ENCODE results near the gene HIVEP1. TPM values are rescaled to one million over a fixed set of nuclear protein-coding genes. Genes with fewer than 3 reads are reported as not detected.

The HIVEP1 gene
- total and polyA plus RNA-seq, 3 experiments from 2014 or later: 2.8 to 37.1 (median 33.5) TPM

DNA sequence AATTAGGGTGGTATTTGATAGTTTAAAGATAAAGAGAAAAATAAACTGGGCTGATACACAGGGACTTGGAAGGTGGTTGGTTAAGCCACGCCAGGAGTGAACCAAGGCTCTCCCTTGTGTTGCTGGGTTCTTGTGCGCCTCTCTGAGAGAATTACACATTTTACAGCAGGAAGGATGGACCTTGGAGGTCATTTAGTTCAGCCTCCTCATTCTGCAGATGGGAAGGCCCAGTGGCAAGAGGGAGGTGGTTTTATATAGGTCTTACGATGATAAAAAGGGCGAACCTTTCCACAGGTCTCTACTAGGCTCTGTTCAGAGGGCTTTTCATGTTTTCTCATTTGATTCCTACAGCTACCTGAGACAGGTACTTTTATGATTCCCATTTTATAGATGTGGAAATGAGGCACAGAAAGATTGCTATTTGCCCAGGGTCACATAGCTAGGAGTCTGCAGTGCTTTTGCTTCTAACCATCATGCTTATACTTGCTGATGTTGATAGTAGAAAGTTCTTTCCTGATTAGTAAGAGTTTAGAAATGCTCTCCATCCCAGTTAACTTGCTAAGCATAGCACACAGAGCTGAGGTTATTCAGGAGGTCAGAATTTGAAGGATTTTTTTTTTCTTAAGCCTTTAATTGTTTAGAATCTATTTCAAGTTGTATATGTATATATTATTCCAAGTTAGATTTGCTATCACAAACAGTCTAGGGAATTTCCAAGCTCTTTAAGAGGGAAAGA is 12.8 kb downstream of the HIVEP1 start:
- Histone ChIP-seq H3K27me3 (ENCODE audit: insufficient read depth, low read length, poor library complexity, severe bottlenecking) (no peaks in the 10 kb centered on the region), H3K27ac (ENCODE audit: low read depth, low read length) (no peak overlapping the region), H3K4me3 (ENCODE audit: low read length) (no peak overlapping the region), H3K4me1 (ENCODE audit: insufficient read depth, low read length) (peaks cover 31% of the 10 kb centered on the region), H3K36me3 (ENCODE audit: insufficient read depth, low read length) (no peaks in the 10 kb centered on the region), H3K9me3 (ENCODE audit: low read length) (no peaks in the 10 kb centered on the region)
- H3K27ac Mint-ChIP-seq: peak overlapping the region in 1 of 8 donors; percentile 6
- CTCF ChIA-PET: no interaction called here
- no peak overlapping the region for H3K4me3 Mint-ChIP-seq
- POLR2A ChIA-PET: no interaction called here
- no peak for DNase-seq
- H3K36me3 Mint-ChIP-seq: peaks cover 21 to 47% (median 27%) of the 10 kb centered on the region in 3 donors
- H3K4me1 Mint-ChIP-seq: peaks cover 31 to 66% (median 47%) of the 10 kb centered on the region in 3 donors
- H3K27me3 Mint-ChIP-seq: no peaks in the 10 kb centered on the region
- peaks cover 6 to 20% (median 8%) of the 10 kb centered on the region in 5 donors for H3K9me3 Mint-ChIP-seq

- H3K9me3 Mint-ChIP-seq: peaks cover 15 to 32% (median 19%) of the 10 kb centered on the region in 5 donors
- no peak overlapping the region for H3K4me3 Mint-ChIP-seq
- H3K4me1 Mint-ChIP-seq: peaks cover 32 to 61% (median 46%) of the 10 kb centered on the region in 3 donors
- no peak for DNase-seq
- Histone ChIP-seq H3K4me1 (ENCODE audit: insufficient read depth, low read length) (peaks cover 22% of the 10 kb centered on the region), H3K27me3 (ENCODE audit: insufficient read depth, low read length, poor library complexity, severe bottlenecking) (no peaks in the 10 kb centered on the region), H3K9me3 (ENCODE audit: low read length) (no peaks in the 10 kb centered on the region), H3K36me3 (ENCODE audit: insufficient read depth, low read length) (no peaks in the 10 kb centered on the region), H3K27ac (ENCODE audit: low read depth, low read length) (no peak overlapping the region), H3K4me3 (ENCODE audit: low read length) (no peak overlapping the region)
- H3K27me3 Mint-ChIP-seq: no peaks in the 10 kb centered on the region
- CTCF ChIA-PET: no interaction called here
- no peak overlapping the region for H3K27ac Mint-ChIP-seq
- POLR2A ChIA-PET: no interaction called here
- H3K36me3 Mint-ChIP-seq: peaks cover 19 to 53% (median 29%) of the 10 kb centered on the region in 3 donors
Measured at GRCh38 chr6:12026120-12026519, 14.0 kb downstream of the HIVEP1 start.

DNA sequence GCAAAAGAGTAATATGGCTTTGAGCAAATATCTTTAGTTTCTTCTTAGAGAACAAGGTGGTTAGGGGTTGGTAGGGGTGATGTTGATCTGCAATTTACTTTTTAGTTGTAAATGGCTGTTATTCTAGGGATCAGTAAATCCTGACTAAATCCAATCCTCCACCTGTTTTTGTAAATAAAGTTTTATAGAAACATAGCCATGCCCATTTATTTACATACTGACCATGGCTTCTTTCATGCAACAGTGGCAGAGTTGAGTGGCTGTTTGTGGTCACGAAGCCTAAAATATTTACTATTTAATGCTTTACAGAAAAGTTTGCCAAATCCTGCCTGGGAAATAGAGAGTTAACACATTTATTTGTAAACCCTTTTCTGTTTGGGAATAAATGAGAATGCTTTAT is 14.7 kb downstream of the HIVEP1 start:
- Mint-ChIP-seq H3K4me3 (no peak overlapping the region), H3K27me3 (no peaks in the 10 kb centered on the region), H3K4me1 (peaks cover 30 to 63% (median 48%) of the 10 kb centered on the region in 3 donors), H3K36me3 (peaks cover 17 to 52% (median 27%) of the 10 kb centered on the region in 3 donors), H3K27ac (no peak overlapping the region), H3K9me3 (peaks cover 15 to 32% (median 21%) of the 10 kb centered on the region in 5 donors)
- Histone ChIP-seq H3K27ac (ENCODE audit: low read depth, low read length) (no peak overlapping the region), H3K36me3 (ENCODE audit: insufficient read depth, low read length) (no peaks in the 10 kb centered on the region), H3K4me1 (ENCODE audit: insufficient read depth, low read length) (peaks cover 18% of the 10 kb centered on the region), H3K9me3 (ENCODE audit: low read length) (no peaks in the 10 kb centered on the region), H3K4me3 (ENCODE audit: low read length) (no peak overlapping the region), H3K27me3 (ENCODE audit: insufficient read depth, low read length, poor library complexity, severe bottlenecking) (no peaks in the 10 kb centered on the region)
- no peak for DNase-seq
- ChIA-PET CTCF (no interaction called here), POLR2A (no interaction called here)

DNA sequence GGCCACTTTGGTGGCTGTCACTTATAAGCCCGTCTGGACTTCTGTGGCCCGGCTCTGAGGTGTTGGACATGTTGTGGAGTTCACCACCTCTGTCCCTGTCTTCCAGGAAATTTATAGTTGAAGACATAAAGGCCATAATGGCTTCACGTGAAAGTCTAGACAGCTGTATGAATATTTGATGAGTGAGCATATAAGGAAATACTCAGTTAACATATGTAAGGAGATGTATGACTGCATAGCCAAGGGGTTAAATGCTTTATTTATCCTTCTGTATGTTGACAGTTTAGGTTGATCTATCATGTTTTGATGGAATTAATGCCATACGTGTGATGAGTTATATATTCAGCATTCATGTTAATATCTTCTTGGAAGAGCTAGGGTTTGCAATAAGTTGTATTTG is 16.1 kb downstream of the HIVEP1 start:
- POLR2A ChIA-PET: no interaction called here
- H3K9me3 Mint-ChIP-seq: peaks cover 15 to 32% (median 21%) of the 10 kb centered on the region in 5 donors
- Histone ChIP-seq H3K4me3 (ENCODE audit: low read length) (no peak overlapping the region), H3K27ac (ENCODE audit: low read depth, low read length) (no peak overlapping the region), H3K4me1 (ENCODE audit: insufficient read depth, low read length) (peaks cover 18% of the 10 kb centered on the region), H3K36me3 (ENCODE audit: insufficient read depth, low read length) (no peaks in the 10 kb centered on the region), H3K27me3 (ENCODE audit: insufficient read depth, low read length, poor library complexity, severe bottlenecking) (no peaks in the 10 kb centered on the region), H3K9me3 (ENCODE audit: low read length) (no peaks in the 10 kb centered on the region)
- H3K27ac Mint-ChIP-seq: peak overlapping the region in 1 of 8 donors; percentile 47
- no peaks in the 10 kb centered on the region for H3K27me3 Mint-ChIP-seq
- CTCF ChIA-PET: no interaction called here
- H3K4me1 Mint-ChIP-seq: peaks cover 26 to 61% (median 48%) of the 10 kb centered on the region in 3 donors
- H3K36me3 Mint-ChIP-seq: peaks cover 17 to 52% (median 27%) of the 10 kb centered on the region in 3 donors
- no peak overlapping the region for H3K4me3 Mint-ChIP-seq
- no peak for DNase-seq

GRCh38 chr6:12029979-12030737 is 18.0 kb downstream of the HIVEP1 start:
- Mint-ChIP-seq H3K9me3 (peaks cover 15 to 32% (median 21%) of the 10 kb centered on the region in 5 donors), H3K4me3 (no peak overlapping the region), H3K27ac (no peak overlapping the region), H3K4me1 (peaks cover 28 to 68% (median 57%) of the 10 kb centered on the region in 3 donors), H3K27me3 (no peaks in the 10 kb centered on the region), H3K36me3 (peaks cover 17 to 47% (median 27%) of the 10 kb centered on the region in 3 donors)
- CTCF ChIA-PET: no interaction called here
- no peak for DNase-seq
- POLR2A ChIA-PET: no interaction called here
- peaks cover 14% of the 10 kb centered on the region for H3K4me1 ChIP-seq (ENCODE audit: insufficient read depth, low read length)
- no peaks in the 10 kb centered on the region for H3K36me3 ChIP-seq (ENCODE audit: insufficient read depth, low read length)
- H3K27me3 ChIP-seq (ENCODE audit: insufficient read depth, low read length, poor library complexity, severe bottlenecking): no peaks in the 10 kb centered on the region
- no peak overlapping the region for H3K27ac ChIP-seq (ENCODE audit: low read depth, low read length)
- H3K9me3 ChIP-seq (ENCODE audit: low read length): no peaks in the 10 kb centered on the region
- no peak overlapping the region for H3K4me3 ChIP-seq (ENCODE audit: low read length)

DNA sequence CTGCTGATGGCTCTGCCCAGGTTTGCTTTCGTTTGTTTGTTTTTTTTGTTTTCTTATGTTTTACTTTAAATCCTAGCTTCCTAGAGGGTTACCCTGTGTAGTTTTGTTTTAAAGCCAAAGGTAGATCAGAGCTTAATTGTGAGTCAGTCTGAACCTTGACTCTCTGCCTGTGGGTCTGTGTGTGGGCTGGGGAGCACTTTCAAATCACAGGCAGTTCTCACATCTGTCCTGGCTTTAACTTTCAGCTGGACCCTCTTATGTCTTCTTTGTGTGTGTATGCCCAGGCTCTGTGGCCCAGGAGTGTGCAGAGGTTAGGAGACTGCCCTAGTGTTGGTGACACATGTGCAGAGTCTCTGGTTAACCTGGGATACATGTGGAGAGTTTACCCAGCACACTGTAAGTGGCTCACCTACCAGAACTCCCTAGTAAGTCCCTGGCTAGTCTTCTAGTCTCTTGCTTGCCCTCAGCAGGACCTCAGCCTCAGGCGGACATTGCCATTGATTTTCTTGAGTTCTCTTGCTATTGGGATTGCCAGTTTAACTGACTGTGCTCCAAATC is 19.0 kb downstream of the HIVEP1 start:
- no peak for DNase-seq
- H3K36me3 ChIP-seq (ENCODE audit: insufficient read depth, low read length): no peaks in the 10 kb centered on the region
- no peaks in the 10 kb centered on the region for H3K9me3 ChIP-seq (ENCODE audit: low read length)
- peaks cover 13 to 45% (median 25%) of the 10 kb centered on the region in 3 donors for H3K36me3 Mint-ChIP-seq
- H3K27me3 ChIP-seq (ENCODE audit: insufficient read depth, low read length, poor library complexity, severe bottlenecking): no peaks in the 10 kb centered on the region
- no peaks in the 10 kb centered on the region for H3K27me3 Mint-ChIP-seq
- peak overlapping the region in 1 of 8 donors; percentile 21 for H3K27ac Mint-ChIP-seq
- CTCF ChIA-PET: no interaction called here
- H3K27ac ChIP-seq (ENCODE audit: low read depth, low read length): no peak overlapping the region
- POLR2A ChIA-PET: no interaction called here
- H3K4me1 Mint-ChIP-seq: peaks cover 24 to 67% (median 54%) of the 10 kb centered on the region in 3 donors
- no peak overlapping the region for H3K4me3 ChIP-seq (ENCODE audit: low read length)
- peaks cover 8% of the 10 kb centered on the region for H3K4me1 ChIP-seq (ENCODE audit: insufficient read depth, low read length)
- no peak overlapping the region for H3K4me3 Mint-ChIP-seq
- H3K9me3 Mint-ChIP-seq: peaks cover 15 to 32% (median 21%) of the 10 kb centered on the region in 5 donors

DNA sequence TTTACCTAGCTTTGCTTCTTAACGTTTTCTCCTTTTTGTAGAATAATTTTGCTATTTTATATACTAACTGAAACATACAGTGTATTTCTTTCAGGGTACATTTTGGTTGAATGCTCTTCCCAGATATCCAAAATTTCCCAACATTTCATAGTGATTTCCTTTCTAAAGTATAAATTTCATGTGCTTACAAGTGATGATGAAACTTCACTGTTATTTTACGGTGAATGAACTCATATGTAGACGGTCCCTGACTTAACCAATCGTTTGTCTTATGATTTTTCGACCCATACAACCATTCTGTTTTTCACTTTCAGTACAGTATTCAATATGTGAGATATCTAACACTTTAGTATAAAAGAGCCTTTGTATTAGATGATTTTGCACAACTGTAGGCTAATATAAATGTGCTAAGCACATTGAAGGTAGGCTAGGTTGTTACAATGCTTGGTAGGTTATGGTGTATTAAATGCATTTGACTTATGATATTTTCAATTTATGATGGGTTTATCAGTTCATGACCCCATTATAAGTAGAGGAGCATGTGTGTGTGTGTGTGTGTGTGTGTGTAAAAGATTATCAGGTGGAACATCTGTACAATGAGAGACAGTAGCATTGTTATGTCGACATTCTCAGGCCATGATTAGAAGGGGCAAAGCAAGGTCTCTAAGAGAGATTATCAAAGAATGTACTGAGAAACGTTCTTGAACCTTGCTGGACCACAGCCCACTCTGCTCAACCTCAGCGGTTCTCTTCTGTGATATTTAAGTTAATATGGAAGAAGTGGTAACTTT is 20.9 kb downstream of the HIVEP1 start:
- H3K4me1 Mint-ChIP-seq: peaks cover 29 to 66% (median 52%) of the 10 kb centered on the region in 3 donors
- Histone ChIP-seq H3K4me1 (ENCODE audit: insufficient read depth, low read length) (peaks cover 26% of the 10 kb centered on the region), H3K4me3 (ENCODE audit: low read length) (no peak overlapping the region), H3K9me3 (ENCODE audit: low read length) (no peaks in the 10 kb centered on the region), H3K27me3 (ENCODE audit: insufficient read depth, low read length, poor library complexity, severe bottlenecking) (no peaks in the 10 kb centered on the region), H3K36me3 (ENCODE audit: insufficient read depth, low read length) (no peaks in the 10 kb centered on the region), H3K27ac (ENCODE audit: low read depth, low read length) (no peak overlapping the region)
- POLR2A ChIA-PET: no interaction called here
- no peaks in the 10 kb centered on the region for H3K27me3 Mint-ChIP-seq
- H3K9me3 Mint-ChIP-seq: peaks cover 15 to 28% (median 21%) of the 10 kb centered on the region in 5 donors
- peaks cover 9 to 34% (median 22%) of the 10 kb centered on the region in 3 donors for H3K36me3 Mint-ChIP-seq
- CTCF ChIA-PET: no interaction called here
- peak overlapping the region in 1 of 8 donors; percentile 27 for H3K27ac Mint-ChIP-seq
- no peak for DNase-seq
- H3K4me3 Mint-ChIP-seq: no peak overlapping the region

All from CD8-positive, alpha-beta memory T cell (primary cell).